ENCODE data around the gene PCSK4. TPM values are rescaled to one million over a fixed set of nuclear protein-coding genes. Genes with fewer than 3 reads are reported as not detected.

PCSK4 gene
- polyA plus RNA-seq, 1 of the 3 experiments (the other 2 are of a cell fraction): 6.6 TPM

- Histone ChIP-seq H3K9me2 (no peaks in the 10 kb centered on the region), H3K27ac (ENCODE audit: low read depth in 2 of 2, low read length in 1 of 2) (no peak overlapping the region), H3K4me1 (ENCODE audit: control insufficient read depth in 1 of 2, insufficient read depth in 2 of 2, low read depth in 1 of 2, low read length in 1 of 2) (no peaks in the 10 kb centered on the region), H3F3A (replicated peaks; ENCODE audit: insufficient read depth) (peaks cover 7% of the 10 kb centered on the region), H3K27me3 (ENCODE audit: insufficient read depth) (no peaks in the 10 kb centered on the region), H3K4me2 (no peak overlapping the region), H2AFZ (ENCODE audit: low read depth) (no peak overlapping the region), H4K20me1 (ENCODE audit: insufficient read depth) (peaks cover 6% of the 10 kb centered on the region; the same call in 1 of the 2 replicates), H3K4me3 (ENCODE audit: low read depth in 2 of 2, low read length in 1 of 2) (no peak overlapping the region), H3K9me3 (no peaks in the 10 kb centered on the region), H3K79me2 (ENCODE audit: insufficient read depth) (no peaks in the 10 kb centered on the region), H3K36me3 (replicated peaks in 1 of 2; ENCODE audit: control insufficient read depth in 1 of 2, insufficient read depth in 2 of 2, low read length in 1 of 2) (peaks cover 4 to 7% of the 10 kb centered on the region in 2 experiments), H3K9ac (no peak overlapping the region)
- ChIA-PET POLR2A (no interaction called here), CTCF (no interaction called here)
- TF ChIP-seq MAX (IDR thresholded peaks at IDR 0.05; ENCODE audit: low read depth) (no peak), JUND (IDR thresholded peaks at IDR 0.05) (no peak), NFIC (IDR thresholded peaks at IDR 0.05; ENCODE audit: borderline replicate concordance) (no peak), FOSL2 (IDR thresholded peaks at IDR 0.05; ENCODE audit: borderline replicate concordance, low read depth) (no peak), RCOR1 (IDR thresholded peaks at IDR 0.05; ENCODE audit: low read length) (no peak), RAD21 (IDR thresholded peaks at IDR 0.05; ENCODE audit: low read length) (no peak), TEAD4 (IDR thresholded peaks at IDR 0.05; ENCODE audit: borderline replicate concordance, insufficient read depth) (no peak), EZH2phosphoT487 (IDR thresholded peaks at IDR 0.05; ENCODE audit: borderline replicate concordance, low read depth) (no peak), EP300 (IDR thresholded peaks at IDR 0.05; ENCODE audit: borderline replicate concordance in 1 of 2, low read depth in 1 of 2, low read length in 1 of 2) (no peak), TAF1 (IDR thresholded peaks at IDR 0.05; ENCODE audit: borderline replicate concordance, low read depth, low read length) (no peak), MXI1 (IDR thresholded peaks at IDR 0.05; ENCODE audit: low read depth, low read length) (no peak)
- TF ChIP-seq, protein P1, sequence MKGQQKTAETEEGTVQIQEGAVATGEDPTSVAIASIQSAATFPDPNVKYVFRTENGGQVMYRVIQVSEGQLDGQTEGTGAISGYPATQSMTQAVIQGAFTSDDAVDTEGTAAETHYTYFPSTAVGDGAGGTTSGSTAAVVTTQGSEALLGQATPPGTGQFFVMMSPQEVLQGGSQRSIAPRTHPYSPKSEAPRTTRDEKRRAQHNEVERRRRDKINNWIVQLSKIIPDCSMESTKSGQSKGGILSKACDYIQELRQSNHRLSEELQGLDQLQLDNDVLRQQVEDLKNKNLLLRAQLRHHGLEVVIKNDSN (IDR thresholded peaks at IDR 0.05; ENCODE audit: borderline replicate concordance, low read depth): no peak
- no peak for DNase-seq
- 96% methylated on average over 8 of the region's 36 CpGs for WGBS (ENCODE audit: low lambda C conversion rate)
These were observed 29.8 kb downstream of the PCSK4 start for GRCh38 chr19:1460033-1460995.

DNA sequence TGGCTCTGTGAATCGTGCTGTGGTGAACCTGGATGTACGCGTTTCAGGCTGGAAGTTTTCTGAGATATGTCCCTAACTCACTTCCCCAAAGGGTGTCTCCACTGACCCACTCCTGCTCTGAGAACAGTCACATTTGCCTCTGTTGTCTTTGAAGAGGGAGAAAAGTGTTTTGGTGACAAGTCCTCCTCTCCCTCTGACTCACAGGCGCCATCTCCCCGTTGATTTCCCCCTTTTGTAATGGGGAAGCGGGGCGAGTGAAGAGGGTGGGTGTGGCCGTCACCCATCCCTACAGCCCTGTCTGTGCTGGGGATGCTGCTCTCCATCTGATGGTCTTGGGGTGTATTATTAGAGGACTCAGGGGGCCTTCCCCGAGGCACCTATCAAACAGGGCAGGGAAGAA lies 30.7 kb downstream of the PCSK4 start:
- Histone ChIP-seq H3K4me3 (ENCODE audit: low read depth in 2 of 2, low read length in 1 of 2) (no peak overlapping the region), H2AFZ (ENCODE audit: low read depth) (no peak overlapping the region), H3K9me2 (no peaks in the 10 kb centered on the region), H3K9me3 (no peaks in the 10 kb centered on the region), H3K4me1 (ENCODE audit: control insufficient read depth in 1 of 2, insufficient read depth in 2 of 2, low read depth in 1 of 2, low read length in 1 of 2) (no peaks in the 10 kb centered on the region), H3K4me2 (no peak overlapping the region), H3K79me2 (ENCODE audit: insufficient read depth) (no peaks in the 10 kb centered on the region), H3K36me3 (replicated peaks in 1 of 2; ENCODE audit: control insufficient read depth in 1 of 2, insufficient read depth in 2 of 2, low read length in 1 of 2) (peaks cover 4 to 7% of the 10 kb centered on the region in 2 experiments), H3F3A (replicated peaks; ENCODE audit: insufficient read depth) (peaks cover 12% of the 10 kb centered on the region), H3K27ac (ENCODE audit: low read depth in 2 of 2, low read length in 1 of 2) (no peak overlapping the region), H4K20me1 (ENCODE audit: insufficient read depth) (peaks cover 5% of the 10 kb centered on the region; the same call in 1 of the 2 replicates), H3K9ac (no peak overlapping the region), H3K27me3 (ENCODE audit: insufficient read depth) (no peaks in the 10 kb centered on the region)
- no peak for DNase-seq
- POLR2A ChIA-PET: no interaction called here
- CTCF ChIA-PET: no interaction called here
- TF ChIP-seq, protein P2, sequence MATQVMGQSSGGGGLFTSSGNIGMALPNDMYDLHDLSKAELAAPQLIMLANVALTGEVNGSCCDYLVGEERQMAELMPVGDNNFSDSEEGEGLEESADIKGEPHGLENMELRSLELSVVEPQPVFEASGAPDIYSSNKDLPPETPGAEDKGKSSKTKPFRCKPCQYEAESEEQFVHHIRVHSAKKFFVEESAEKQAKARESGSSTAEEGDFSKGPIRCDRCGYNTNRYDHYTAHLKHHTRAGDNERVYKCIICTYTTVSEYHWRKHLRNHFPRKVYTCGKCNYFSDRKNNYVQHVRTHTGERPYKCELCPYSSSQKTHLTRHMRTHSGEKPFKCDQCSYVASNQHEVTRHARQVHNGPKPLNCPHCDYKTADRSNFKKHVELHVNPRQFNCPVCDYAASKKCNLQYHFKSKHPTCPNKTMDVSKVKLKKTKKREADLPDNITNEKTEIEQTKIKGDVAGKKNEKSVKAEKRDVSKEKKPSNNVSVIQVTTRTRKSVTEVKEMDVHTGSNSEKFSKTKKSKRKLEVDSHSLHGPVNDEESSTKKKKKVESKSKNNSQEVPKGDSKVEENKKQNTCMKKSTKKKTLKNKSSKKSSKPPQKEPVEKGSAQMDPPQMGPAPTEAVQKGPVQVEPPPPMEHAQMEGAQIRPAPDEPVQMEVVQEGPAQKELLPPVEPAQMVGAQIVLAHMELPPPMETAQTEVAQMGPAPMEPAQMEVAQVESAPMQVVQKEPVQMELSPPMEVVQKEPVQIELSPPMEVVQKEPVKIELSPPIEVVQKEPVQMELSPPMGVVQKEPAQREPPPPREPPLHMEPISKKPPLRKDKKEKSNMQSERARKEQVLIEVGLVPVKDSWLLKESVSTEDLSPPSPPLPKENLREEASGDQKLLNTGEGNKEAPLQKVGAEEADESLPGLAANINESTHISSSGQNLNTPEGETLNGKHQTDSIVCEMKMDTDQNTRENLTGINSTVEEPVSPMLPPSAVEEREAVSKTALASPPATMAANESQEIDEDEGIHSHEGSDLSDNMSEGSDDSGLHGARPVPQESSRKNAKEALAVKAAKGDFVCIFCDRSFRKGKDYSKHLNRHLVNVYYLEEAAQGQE (IDR thresholded peaks at IDR 0.05; ENCODE audit: low read depth, low read length): no peak
- TF ChIP-seq GABPA (IDR thresholded peaks at IDR 0.05; ENCODE audit: low read depth): no peak
- no peak for TF ChIP-seq RXRA (IDR thresholded peaks at IDR 0.05; ENCODE audit: borderline replicate concordance, low read depth)
- WGBS (ENCODE audit: low lambda C conversion rate): 93% methylated on average over 9 of the region's 9 CpGs

All from SK-N-SH (cell line).